HG03521 (cell line): ENCODE results near the gene PERCC1.

Experiments used
- ATAC-seq: cut with Tn5 transposase; IDR thresholded peaks from one replicate; pipeline ENCODE4 v1.9.1; 2021; ENCODE audit warnings: mild to moderate bottlenecking, moderate library complexity; ENCODE audit not compliant: unreplicated experiment

PERCC1 gene

DNA sequence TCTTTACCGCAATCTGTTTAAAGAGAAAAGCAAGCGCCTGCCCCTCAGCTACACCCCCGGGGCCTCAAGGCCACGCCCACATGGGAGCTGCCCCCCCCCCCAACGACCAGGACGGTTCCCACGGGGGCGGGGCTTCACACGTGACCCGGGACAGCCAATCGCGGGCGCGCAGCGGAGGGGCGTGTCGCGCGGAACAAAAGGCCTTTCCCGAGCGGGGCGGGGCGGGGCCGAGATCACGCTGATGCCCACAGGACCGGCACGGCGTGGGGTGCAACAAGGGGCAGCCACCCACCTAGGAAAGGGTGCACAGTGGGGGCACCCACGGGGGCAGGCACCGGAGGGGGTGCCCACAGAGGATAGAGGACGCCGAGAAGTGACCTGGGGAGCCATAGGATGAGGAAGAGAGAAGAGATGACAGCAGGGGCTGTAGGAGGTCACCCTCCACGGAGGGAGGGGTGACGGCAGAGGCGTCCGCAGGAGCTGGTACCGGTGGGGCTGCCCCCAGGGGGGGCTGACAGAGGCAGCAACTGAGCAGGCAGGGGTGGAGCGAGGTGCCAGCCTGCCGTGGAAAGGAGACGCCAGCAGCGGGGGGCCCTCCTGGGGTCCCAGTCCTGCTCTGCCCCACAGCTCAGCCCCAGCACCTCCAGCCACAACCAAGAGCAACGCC lies 22.6 kb upstream of the PERCC1 start:
- peak; percentile 85 for ATAC-seq

DNA sequence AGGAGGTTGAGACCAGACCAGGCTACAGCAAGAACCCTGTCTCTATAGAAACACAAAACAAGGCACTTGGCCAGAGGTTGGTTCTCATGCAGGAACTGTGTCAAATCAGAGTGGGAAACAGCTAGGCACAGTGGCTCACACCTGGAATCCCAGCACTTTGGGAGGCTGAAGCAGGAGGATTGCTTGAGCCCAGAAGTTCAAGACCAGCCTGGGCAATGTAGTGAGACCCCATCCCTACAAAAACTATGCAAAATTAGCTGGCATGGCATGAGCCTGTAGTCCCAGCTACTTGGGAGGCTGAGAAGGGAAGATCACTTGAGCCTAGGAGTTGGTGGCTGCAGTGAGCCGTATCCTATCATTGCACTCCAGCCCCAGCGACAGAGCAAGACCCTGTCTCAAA lies 18.0 kb upstream of the PERCC1 start:
- ATAC-seq: no peak

DNA sequence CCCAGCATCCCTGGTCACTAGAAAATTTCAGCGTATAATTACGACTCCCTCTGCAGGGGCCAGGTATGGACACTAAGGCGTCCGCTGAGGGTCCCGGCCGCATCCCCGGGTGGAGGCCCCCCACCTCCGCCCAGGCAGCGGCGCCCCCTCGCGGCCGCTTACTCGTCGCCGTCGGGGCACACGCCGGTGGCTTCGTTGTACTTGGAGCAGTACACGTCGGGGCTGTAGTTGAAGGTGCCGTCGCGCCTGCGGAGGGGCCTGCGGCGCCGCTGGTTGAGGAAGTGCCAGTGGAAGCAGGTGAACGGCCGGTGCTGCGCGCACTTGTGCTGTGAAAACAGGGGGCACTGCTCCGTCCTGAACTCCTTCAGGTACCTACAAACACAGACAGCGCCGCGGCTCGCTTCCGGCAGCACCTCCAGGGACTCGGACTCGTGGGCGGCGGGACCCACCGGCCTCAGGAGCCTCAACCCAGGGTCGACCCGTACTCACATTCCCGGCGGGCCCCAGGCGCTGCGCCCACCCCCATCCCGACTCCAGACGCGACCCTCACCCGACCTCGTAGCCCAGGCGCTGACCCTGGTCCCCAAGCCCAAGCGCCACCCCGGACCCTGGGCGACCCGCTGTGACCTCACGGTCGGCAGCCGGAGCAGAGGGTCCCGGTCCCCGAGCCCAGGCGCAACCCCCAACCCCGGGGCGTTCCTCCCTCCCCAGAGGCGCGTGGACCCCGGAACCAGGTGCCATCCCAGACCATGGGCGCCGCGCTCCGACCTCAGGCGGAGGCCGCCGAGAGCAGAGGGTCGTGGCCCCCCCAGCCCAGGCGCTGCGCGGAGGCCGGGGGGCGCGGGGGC lies 17.0 kb upstream of the PERCC1 start:
- peak; percentile 39 for ATAC-seq

DNA sequence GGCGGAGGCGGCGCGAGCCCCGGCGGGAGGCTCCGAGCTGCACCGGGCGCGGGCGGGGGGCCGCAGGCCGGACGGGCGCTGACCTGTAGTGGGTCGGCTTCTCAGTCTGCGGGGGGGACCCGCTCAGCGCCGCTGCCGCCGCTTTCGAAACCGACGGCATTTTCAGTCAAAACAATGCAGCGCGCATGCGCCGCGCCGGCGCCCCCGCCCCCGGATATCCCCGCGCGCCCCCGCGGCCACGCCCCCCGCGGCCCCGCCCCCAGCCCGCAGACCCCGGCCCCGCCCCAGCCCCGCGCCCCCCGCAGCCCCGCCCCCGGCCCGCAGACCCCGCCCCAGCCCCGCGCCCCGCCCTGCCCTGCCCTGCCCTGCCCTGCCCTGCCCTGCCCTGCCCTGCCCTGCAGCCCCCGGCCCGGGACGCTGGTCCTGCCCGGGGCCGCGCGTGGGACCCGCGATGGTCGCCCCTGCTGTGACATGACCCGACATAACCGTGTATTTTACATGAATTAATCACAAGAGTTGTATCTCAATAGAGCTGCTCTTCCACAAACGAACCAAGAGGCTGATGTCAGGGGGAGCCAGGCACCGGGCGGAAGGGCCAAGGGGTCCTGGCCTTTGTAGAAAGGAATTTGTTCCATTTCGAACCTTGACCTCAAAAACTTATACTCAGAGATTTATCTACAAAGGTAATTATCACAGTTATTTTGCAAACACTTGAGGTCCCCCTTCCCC lies 16.2 kb upstream of the PERCC1 start, which contains the start of gene UNKL:
Gene UNKL, minus strand, starts transcription at position 173 of the 729 bp plus-strand sequence. Its CDS starts 13 bp downstream, at position 160.
- peak; percentile 63 for ATAC-seq

DNA sequence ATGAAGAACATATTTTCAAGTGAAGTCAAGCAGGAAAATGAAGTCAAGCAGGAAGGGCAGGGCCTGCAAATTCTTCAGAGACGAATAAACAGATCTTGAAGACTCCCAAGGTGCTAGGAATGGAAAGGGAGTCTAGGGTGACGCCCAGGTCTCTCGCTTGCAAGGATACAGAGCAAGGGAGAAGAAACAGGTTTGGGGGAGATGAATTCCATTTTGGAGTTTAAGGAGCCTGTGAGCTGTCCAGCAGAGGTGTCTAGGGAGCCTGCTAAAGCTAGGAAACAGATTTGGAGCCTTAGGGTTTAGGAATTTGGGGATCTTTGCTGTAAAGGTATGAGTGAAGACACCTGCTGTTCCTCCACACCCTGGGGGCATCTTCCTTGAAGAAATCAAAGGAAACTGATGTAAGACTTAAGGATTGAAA lies 14.3 kb upstream of the PERCC1 start:
- no peak for ATAC-seq

DNA sequence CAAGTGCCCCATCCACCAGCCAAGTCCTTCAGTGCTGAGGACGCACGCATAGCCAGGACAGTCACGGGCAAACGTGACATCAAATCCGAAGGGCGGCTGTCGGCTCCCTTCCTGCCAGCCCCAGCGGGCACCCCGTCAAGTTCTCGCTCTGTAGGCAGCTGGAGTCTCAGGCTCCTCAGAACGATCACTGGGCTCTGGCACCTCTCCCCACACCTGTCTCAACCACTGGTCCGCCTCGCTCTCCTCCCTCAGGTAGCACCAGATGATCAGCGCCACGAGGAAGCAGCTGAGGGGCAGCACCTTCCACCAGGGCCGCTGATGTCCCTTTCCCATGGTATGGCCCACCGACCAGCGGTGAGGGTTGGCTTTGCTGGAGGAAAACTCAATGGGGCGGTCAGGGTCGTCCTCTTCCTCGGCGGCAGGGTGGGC lies 10.8 kb upstream of the PERCC1 start:
- ATAC-seq: no peak

DNA sequence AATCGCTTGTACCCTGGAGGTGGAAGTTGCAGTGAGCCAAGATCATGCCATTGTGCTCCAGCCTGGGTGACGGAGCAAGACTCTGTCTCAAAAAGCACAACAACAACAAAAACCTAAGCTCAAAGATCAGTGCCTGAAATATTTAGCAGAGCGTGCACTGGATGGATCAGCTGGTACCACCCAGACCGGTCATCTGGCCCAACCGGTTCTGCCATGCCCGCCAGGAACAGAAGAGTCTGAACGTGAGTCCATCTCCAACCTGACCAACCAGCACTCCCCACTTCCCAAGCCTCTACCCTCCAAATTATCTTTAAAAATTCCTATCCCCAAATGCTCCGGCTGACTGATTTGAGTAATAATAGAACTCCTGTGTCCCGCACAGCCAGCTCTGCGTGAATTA lies 8.8 kb upstream of the PERCC1 start:
- ATAC-seq: no peak

DNA sequence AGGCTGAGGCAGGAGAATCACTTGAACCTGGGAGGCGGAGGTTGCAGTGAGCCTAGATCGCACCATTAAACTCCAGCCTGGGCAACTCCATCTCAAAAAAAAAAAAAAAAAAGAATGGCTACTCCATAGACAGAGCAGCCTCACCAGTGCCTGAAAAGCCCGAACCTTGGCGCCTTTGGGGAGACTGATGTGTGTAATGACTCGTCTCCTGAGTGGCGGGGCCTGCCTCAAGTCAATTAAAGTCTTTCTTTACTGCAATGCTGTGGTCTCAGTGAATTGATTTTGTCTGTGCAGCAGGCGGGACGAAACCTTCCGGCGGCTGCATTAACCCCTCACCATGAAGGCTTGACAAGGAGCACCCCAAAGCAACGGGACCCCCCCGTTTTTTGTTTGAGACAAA lies 6.8 kb upstream of the PERCC1 start:
- ATAC-seq: no peak

DNA sequence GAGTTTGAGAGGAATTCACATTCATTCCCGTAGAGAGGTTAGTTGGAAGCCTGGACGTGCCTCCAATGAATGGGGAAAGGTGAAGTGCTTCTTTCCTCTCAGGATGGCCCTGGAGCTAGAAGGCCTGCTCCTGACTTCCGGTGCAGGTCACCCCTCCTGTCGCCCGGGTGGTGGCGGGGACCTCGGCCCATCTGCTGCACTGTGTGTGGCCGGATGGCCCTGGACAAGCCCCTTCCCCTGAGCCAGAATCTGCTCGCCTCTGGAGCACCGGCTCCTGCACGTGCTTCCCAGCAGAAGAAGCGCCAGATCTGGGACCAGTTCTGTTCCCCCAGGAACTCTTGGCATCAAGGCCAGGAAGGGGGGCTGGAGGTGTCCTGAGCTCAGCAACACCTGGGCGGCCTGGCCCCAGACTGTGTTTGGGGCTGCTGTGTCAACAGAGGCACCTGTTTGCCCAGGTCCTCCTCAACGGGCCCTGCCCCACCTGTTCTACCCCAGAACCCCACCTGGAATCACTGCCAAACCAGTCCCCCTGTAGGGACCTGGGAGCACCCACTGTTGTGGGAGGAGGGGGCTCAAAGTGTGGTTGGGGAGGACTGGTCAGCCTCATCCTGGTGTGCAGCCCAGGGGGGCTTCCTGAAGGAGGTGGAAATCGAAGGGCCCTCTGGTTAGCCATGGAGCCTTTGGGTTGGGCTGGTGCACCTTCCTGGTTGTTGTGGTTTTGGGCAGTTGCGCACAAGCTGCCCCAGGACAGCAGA lies 5.1 kb upstream of the PERCC1 start:
- no peak for ATAC-seq

DNA sequence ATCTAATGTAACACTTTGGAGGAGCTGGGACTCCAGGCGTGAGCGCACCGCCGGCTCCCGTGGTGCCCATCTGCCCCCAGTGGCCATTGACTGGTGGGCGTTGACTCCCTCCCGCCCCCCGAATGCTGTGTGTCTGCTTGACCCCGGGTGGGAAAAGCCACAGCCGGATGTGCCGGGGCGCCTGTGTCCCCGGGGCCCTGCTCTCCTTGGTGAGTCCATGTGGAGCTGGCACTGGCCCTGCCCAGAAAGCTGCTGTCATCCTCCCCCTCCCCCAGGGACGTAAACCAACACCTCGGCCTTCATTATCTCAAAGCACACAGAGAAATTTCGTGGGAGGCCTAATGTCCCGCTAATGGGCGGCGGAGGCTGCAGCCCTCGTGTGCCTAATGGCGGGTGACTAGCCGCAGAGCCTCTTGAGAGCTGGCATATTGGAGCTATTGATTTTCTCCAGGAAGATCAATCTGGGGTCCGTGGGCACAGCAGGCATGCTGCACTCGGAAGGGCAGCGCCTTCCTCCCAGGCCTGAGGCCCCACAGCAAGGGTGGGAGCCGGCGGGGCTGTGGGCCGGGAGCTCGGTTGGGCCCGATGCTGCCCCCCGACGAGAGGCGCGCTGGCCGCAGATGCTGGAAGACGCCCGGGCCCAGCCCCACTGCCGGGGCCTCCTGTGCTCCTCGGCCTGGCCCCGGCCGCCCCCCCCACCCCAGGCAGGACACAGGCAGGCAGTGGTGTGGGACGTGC lies 4.0 kb upstream of the PERCC1 start:
- ATAC-seq: no peak

DNA sequence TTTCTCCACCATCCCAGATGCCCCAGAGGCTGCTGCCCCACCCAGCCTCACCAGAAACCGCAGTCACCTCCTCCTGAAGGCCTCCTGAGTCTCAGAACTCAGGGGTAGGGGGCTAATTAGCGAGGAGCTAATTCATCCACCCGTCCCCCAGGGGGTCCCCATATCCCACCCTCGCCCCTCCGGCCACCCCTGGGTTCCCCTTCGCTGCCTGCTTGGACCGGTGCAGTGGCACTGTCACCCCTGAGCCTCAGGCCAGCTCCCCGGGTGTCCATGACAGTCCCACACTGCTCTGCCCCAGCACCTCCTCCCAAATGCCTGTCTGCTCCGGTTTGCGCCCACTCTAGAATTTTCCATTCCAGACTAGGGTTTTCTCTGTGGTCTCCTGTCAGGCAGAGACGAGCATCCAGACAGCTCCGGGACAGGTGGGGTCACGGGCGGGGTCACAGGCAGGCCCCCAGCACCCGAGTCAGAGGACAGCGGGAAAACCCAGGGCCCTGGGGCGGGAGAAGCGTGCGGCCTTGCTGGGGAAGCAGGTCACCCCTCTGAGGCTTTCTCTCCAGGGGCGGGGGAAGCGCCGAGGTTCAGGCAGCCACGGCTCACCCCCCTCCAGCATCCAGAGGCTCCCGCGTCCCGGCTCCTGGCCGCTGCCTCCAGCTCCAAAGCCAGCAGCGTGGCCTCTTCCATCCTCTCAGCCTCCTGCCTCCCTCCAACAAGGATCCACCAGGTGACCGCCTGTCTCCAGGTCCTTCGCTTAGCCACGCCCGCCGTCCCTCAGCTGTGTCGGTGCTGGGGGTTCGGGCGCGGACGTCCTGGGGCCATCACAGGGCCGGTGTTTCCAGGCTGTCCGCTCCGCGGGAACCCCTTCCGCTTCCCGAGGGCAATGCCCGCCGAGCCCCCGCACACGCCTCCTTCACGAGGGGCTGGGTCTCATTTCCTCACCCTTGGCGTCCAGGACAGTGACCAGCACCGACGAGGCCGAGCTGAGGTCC lies 3.1 kb upstream of the PERCC1 start:
- ATAC-seq: no peak

DNA sequence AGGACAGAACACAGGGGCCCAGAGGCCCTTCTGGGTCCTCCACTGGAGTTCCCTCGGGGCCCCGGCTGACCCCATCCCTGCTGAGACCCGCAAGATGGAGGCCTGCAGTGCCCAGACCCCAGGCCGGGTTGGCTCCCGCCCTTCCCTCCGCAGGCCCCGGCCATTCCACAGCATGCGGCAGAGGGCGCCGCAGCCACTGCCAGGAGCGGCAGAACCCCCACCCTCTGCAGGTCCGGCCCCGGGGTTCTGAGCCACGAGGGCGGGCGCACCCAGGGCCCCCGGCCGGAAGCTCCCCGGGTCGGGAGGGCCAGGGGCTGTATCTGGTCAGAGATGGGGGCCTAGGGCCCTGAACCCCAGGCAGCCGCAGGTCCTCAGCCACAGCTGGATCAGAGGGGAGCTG lies 2.4 kb upstream of the PERCC1 start:
- ATAC-seq: no peak

DNA sequence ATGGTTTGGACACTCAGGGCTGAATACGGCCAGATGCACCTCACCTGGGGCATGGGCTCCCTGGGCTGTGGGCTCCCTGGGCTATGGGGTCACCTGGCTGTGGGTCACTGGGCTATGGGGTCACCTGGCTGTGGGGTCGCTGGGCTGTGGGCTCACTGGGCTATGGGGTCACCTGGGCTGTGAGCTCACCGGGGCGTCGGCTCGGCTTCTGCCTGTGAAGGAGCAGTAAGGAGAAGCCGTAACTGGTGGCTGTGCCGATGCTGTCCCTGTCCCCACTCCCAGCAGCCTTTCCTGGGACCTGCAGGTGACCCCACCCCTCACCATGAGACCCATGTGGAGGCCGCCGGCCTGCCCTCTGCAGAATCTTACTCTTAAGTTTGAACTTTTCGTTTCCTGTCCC lies 1.9 kb upstream of the PERCC1 start:
- no peak for ATAC-seq

DNA sequence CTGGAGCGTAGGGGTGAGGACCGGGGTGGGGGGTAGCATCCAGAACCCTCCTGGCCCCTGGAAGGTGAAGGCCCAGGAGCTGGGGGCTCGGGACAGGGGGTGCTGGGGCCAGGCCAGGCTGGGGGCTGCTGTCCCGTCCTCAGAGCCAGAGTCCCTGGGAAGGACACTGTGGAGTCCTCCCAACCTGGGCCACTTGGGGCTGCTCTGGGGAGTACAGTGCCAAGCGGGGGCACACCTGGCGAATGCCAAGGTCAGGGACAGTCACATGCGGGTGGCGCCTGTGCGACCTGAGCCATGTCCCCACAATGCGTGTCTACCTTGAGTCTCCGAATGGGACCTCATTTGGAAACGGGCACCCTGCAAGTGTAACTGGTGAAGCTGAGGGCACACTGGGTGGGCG lies 1.2 kb upstream of the PERCC1 start:
- no peak for ATAC-seq

DNA sequence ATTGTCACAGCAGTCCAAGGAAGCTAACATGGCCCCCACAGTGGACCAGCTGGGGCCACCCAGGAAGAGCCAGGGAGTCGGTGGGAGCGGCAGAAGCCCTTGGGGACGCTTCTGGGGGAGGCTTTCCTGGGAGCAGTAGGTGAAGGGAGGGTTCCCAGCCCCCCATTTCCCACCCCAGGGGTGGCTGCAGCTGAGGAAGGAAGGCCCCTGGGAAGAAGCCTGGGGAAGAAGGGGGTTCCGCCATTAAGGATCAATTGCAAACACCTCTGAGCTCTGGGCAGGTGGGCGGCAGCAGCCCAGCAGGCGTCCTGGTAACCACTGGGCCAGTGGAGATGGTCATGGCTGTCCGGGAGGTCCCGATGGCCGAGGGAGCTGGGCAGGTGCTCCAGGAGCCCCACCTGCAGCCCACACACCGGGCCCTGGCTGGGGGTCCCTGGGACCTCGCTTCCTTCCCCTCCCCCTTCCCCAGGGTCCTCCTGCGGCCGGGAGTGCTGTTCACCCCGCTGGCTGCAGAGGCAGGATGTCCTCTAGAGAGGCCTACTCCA lies 592 bp upstream of the PERCC1 start:
- no peak for ATAC-seq

DNA sequence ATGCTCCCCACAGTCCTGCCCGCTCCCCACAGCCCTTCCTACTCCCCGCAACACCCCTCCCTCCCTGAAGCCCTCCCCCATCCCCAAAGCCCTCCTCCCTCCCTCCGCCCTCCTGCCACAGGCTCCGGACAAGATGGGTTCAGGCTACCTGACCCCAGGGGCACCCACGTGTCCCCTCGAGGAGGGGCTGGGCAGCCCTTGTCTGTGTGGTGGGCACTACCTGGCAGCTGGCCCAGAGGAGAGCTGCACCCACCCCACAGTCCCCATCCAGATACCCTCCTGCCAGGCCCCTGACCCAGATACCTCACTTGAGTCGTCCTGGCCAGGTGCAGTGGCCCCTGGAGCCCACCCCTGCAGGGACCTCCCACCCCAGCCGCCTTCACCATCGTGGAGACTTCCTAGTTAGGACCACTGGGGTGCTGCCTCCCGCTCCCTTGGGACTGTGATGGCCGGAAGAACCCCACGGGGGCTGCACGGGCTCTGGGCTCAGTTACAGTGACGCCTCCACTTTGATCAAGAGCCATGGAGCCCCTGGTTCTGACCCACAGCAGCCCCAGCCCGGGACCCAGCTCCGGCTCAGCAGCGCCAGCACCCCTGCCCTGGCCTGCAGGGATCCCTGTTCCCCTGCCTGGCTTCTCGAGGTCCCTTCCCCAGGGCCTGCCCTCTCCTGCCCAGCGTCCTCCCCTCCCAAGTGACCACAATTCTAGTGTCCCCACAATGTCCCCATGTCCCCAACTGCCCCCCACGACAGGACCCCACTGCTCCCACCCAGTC lies 806 bp downstream of the PERCC1 start:
- no peak for ATAC-seq

DNA sequence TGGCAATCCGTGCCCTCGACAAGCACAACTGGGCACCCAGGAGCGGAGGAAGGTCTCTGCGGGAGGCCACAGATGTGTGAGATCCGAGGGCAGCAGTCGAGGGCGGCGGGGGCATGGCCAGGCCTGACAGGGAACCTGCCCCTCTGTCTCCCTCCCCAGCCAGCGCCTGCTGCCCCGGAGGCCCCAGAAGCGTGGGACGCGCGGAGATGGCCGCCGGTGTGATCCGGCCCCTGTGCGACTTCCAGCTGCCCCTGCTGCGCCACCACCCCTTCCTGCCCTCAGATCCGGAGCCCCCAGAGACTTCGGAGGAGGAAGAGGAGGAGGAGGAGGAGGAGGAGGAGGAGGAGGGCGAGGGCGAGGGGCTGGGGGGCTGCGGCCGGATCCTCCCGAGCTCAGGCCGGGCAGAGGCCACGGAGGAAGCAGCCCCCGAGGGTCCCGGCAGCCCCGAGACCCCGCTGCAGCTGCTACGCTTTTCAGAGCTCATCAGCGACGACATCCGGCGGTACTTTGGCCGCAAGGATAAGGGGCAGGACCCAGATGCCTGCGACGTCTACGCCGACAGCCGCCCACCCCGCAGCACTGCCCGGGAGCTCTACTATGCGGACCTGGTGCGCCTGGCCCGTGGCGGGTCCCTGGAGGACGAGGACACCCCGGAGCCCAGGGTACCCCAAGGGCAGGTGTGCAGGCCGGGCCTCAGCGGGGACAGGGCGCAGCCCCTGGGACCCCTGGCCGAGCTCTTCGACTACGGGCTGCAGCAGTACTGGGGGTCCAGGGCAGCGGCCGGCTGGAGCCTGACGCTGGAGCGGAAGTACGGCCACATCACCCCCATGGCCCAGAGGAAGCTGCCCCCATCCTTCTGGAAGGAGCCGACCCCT lies 1.7 kb downstream of the PERCC1 start:
- ATAC-seq: no peak
